GM12874 (cell line): ENCODE data around the gene VSTM2L.

Source experiments
- CTCF ChIP-seq: IDR thresholded peaks from 2 replicates; pipeline ENCODE4 v1.5.1; 2011; ENCODE audit warnings: low read depth, mild to moderate bottlenecking, control low read depth, low read length, moderate library complexity; ENCODE audit not compliant: insufficient read depth

Gene VSTM2L

GRCh38 chr20:37946946-37947345 lies 44.0 kb downstream of the VSTM2L start:
- TF ChIP-seq CTCF: no peak

GRCh38 chr20:37947943-37948342 lies 45.0 kb downstream of the VSTM2L start:
- TF ChIP-seq CTCF: no peak

GRCh38 chr20:37948956-37949355 lies 46.0 kb downstream of the VSTM2L start:
- TF ChIP-seq CTCF: no peak

GRCh38 chr20:37954190-37954589 lies 51.3 kb downstream of the VSTM2L start:
- TF ChIP-seq CTCF: no peak

GRCh38 chr20:37954626-37955025 lies 51.7 kb downstream of the VSTM2L start:
- TF ChIP-seq CTCF: no peak

- no peak for TF ChIP-seq CTCF
These were observed 52.6 kb downstream of the VSTM2L start for GRCh38 chr20:37955511-37955910.

GRCh38 chr20:37956107-37956585 lies 53.2 kb downstream of the VSTM2L start:
- TF ChIP-seq CTCF: no peak
